Epithelial cell of prostate (primary cell): Measurements from ENCODE around the gene CAMSAP2.
"Not testable (repeated sequence)": the region's sequence is repeated elsewhere in the genome, so short reads cannot be mapped to it uniquely, and the experiment has no call there.

Source experiments
- DNase-seq: peaks from one replicate; pipeline ENCODE4 v3.0.0-alpha.2; 2011; ENCODE audit warnings: low read depth, low spot score
- H3K27ac ChIP-seq: fragments of 450-650 bp; 2 replicates; pipeline ENCODE4 v1.5.1; 2017; ENCODE audit warnings: mild to moderate bottlenecking

CAMSAP2 gene

GRCh38 chr1:200778766-200779165 is 40.1 kb downstream of the CAMSAP2 start:
- DNase-seq: no peak
- H3K27ac ChIP-seq: no peak overlapping the region

GRCh38 chr1:200779326-200779725 is 40.6 kb downstream of the CAMSAP2 start:
- DNase-seq: no peak
- H3K27ac ChIP-seq: no peak overlapping the region

GRCh38 chr1:200780545-200781369 is 42.1 kb downstream of the CAMSAP2 start:
- H3K27ac ChIP-seq: peak overlapping the region; percentile 22
- DNase-seq: no peak

- no peak for DNase-seq
- no peak overlapping the region for H3K27ac ChIP-seq
Observed at GRCh38 chr1:200783926-200784325, 45.2 kb downstream of the CAMSAP2 start.

- no peak for DNase-seq
- no peak overlapping the region for H3K27ac ChIP-seq
Observed at GRCh38 chr1:200784576-200784975, 45.9 kb downstream of the CAMSAP2 start.

- no peak overlapping the region for H3K27ac ChIP-seq
- DNase-seq: no peak
Observed at GRCh38 chr1:200786788-200787187, 48.1 kb downstream of the CAMSAP2 start.

GRCh38 chr1:200787896-200788387 is 49.2 kb downstream of the CAMSAP2 start:
- no peak for DNase-seq
- no peak overlapping the region for H3K27ac ChIP-seq

- not testable (repeated sequence) for H3K27ac ChIP-seq, DNase-seq
Observed at GRCh38 chr1:200791012-200791411, 52.3 kb downstream of the CAMSAP2 start.

GRCh38 chr1:200793677-200794076 is 55.0 kb downstream of the CAMSAP2 start:
- DNase-seq: no peak

GRCh38 chr1:200794506-200795065 is 55.9 kb downstream of the CAMSAP2 start:
- H3K27ac ChIP-seq: peak overlapping the region; percentile 3
- DNase-seq: no peak

More at GRCh38 chr1:200793677-200794076, 55.0 kb downstream of the CAMSAP2 start:
- H3K27ac ChIP-seq: no peak overlapping the region

GRCh38 chr1:200795156-200795555 is 56.5 kb downstream of the CAMSAP2 start:
- peak overlapping the region; percentile 3 for H3K27ac ChIP-seq
- DNase-seq: no peak

- H3K27ac ChIP-seq: peak overlapping the region; percentile 3
- DNase-seq: no peak
Observed at GRCh38 chr1:200802042-200802441, 63.3 kb downstream of the CAMSAP2 start.

- DNase-seq: peak; percentile 18
- peak overlapping the region; percentile 3 for H3K27ac ChIP-seq
Observed at GRCh38 chr1:200802865-200803512, 64.3 kb downstream of the CAMSAP2 start.

- DNase-seq: no peak
- H3K27ac ChIP-seq: no peak overlapping the region
Observed at GRCh38 chr1:200805719-200806118, 67.0 kb downstream of the CAMSAP2 start.

GRCh38 chr1:200808846-200809245 is 70.2 kb downstream of the CAMSAP2 start:
- no peak for DNase-seq
- H3K27ac ChIP-seq: no peak overlapping the region

GRCh38 chr1:200811704-200812103 is 73.0 kb downstream of the CAMSAP2 start:
- no peak for DNase-seq
- H3K27ac ChIP-seq: no peak overlapping the region

- H3K27ac ChIP-seq, DNase-seq: not testable (repeated sequence)
Observed at GRCh38 chr1:200816624-200817224, 78.0 kb downstream of the CAMSAP2 start.

- no peak overlapping the region for H3K27ac ChIP-seq
- no peak for DNase-seq
Observed at GRCh38 chr1:200818248-200818647, 79.6 kb downstream of the CAMSAP2 start.

- DNase-seq: no peak
- no peak overlapping the region for H3K27ac ChIP-seq
Observed at GRCh38 chr1:200819726-200820125, 81.0 kb downstream of the CAMSAP2 start.

- H3K27ac ChIP-seq: no peak overlapping the region
- no peak for DNase-seq
Observed at GRCh38 chr1:200831091-200831490, 92.4 kb downstream of the CAMSAP2 start.

- no peak overlapping the region for H3K27ac ChIP-seq
- no peak for DNase-seq
Observed at GRCh38 chr1:200834383-200834782, 95.7 kb downstream of the CAMSAP2 start.
